Caco-2 (cell line): ENCODE data around the gene ZBTB26. TPM values are rescaled to one million over a fixed set of nuclear protein-coding genes. Genes with fewer than 3 reads are reported as not detected.

Experiments
- BruUV-seq: library from RNA; stranded (reverse); fragments of 400-500 nt; replicated peaks from 2 replicates; lab custom pipeline; 2021; lab: Mats Ljungman, UMichigan
- CTCF ChIA-PET: fragments of 300-600 bp; sonication (Branson Sonifier 250); formaldehyde crosslinking; loops from one replicate; lab custom pipeline; 2022; ENCODE audit warnings: antibody characterized with exemption; lab: Charles Lee
- POLR2A ChIA-PET: fragments of 300-600 bp; sonication (Branson Sonifier 250); formaldehyde crosslinking; loops from one replicate; lab custom pipeline; 2022; ENCODE audit warnings: antibody characterized with exemption; lab: Charles Lee
- DNase-seq, 2 experiments: peaks; one replicate each; pipeline versions ENCODE4 v3.0.0 to v3.0.0-alpha.2; 2020 to 2022
- H3K27me3 ChIP-seq: replicated peaks from 2 replicates; pipeline ENCODE4 v1.6.0; 2011; ENCODE audit warnings: low read length; ENCODE audit not compliant: control insufficient read depth, insufficient read depth
- H3K36me3 ChIP-seq: 2 replicates; pipeline ENCODE4 v1.5.1; 2011; ENCODE audit warnings: low read length; ENCODE audit not compliant: control insufficient read depth, insufficient read depth
- H3K4me1 ChIP-seq: fragments of 250-450 bp; sonication (Bioruptor Pico); 2 replicates; pipeline ENCODE4 v1.5.1; 2020; ENCODE audit warnings: mild to moderate bottlenecking
- H3K4me3 ChIP-seq: 2 replicates; pipeline ENCODE4 v1.5.1; 2011; ENCODE audit warnings: low read depth, mild to moderate bottlenecking, control low read depth, low read length
- H3K9me3 ChIP-seq: fragments of 250-450 bp; sonication (Bioruptor Pico); 2 replicates; pipeline ENCODE4 v1.5.1; 2020; ENCODE audit warnings: mild to moderate bottlenecking, moderate library complexity
- H3K27ac Mint-ChIP-seq: one replicate; pipeline ENCODE4 v1.8.0; 2022; ENCODE audit warnings: mixed read lengths; ENCODE audit not compliant: unreplicated experiment
- H3K27me3 Mint-ChIP-seq: one replicate; pipeline ENCODE4 v1.8.0; 2022; ENCODE audit warnings: mixed read lengths; ENCODE audit not compliant: insufficient read depth, unreplicated experiment
- H3K36me3 Mint-ChIP-seq: one replicate; pipeline ENCODE4 v1.8.0; 2022; ENCODE audit warnings: mild to moderate bottlenecking, mixed read lengths; ENCODE audit not compliant: insufficient read depth, unreplicated experiment
- H3K4me1 Mint-ChIP-seq: one replicate; pipeline ENCODE4 v1.8.0; 2022; ENCODE audit warnings: low read depth, mixed read lengths; ENCODE audit not compliant: unreplicated experiment
- H3K4me3 Mint-ChIP-seq: one replicate; pipeline ENCODE4 v1.8.0; 2022; ENCODE audit warnings: mild to moderate bottlenecking, moderate library complexity, mixed read lengths; ENCODE audit not compliant: unreplicated experiment
- H3K9me3 Mint-ChIP-seq: one replicate; pipeline ENCODE4 v1.8.0; 2022; ENCODE audit warnings: mixed read lengths; ENCODE audit not compliant: unreplicated experiment
- CTCF ChIP-seq, 2 experiments: fragments of 200-600 bp in 1 of 2; IDR thresholded peaks; 1 replicate in 1 of 2; 2 replicates in 1 of 2; pipeline versions ENCODE4 v1.5.1 to v1.8.0; 2011 to 2022; ENCODE audit warnings: antibody characterized with exemption in 1 of 2, control low read depth in 1 of 2, inconsistent platforms in 1 of 2, low read depth in 1 of 2, low read length in 1 of 2, mild to moderate bottlenecking in 1 of 2, moderate library complexity in 1 of 2; ENCODE audit not compliant: insufficient read depth in 1 of 2, severe bottlenecking in 1 of 2, unreplicated experiment in 1 of 2
- intact Hi-C: fragments of 100-400 bp; cut with micrococcal nuclease; formaldehyde crosslinking; loops from one replicate; pipeline ENCODE4 v1.10.0; 2022; ENCODE audit not compliant: unreplicated experiment
- total RNA-seq: library from RNA; stranded (reverse); gene quantifications from 2 replicates; pipeline ENCODE4 v1.2.3, GENCODE V29; 2022

ZBTB26 gene
- total RNA-seq, 1 experiment from 2014 or later = 8.7 TPM

GRCh38 chr9:122949696-122950095 lies 18.4 kb upstream of the ZBTB26 start:
- DNase-seq = no peak
- H3K4me1 Mint-ChIP-seq = peaks cover 22% of the 10 kb centered on the region
- no peaks in the 10 kb centered on the region for H3K27me3 Mint-ChIP-seq
- no peaks in the 10 kb centered on the region for H3K4me1 ChIP-seq
- ChIA-PET CTCF (no interaction called here), POLR2A (no interaction called here)
- intact Hi-C loops = no loop called here
- H3K4me3 Mint-ChIP-seq = no peak overlapping the region
- no peak overlapping the region for H3K27ac Mint-ChIP-seq
- H3K27me3 ChIP-seq = no peaks in the 10 kb centered on the region
- H3K36me3 ChIP-seq = no peaks in the 10 kb centered on the region
- no TSS peak for BruUV-seq
- TF ChIP-seq CTCF (IDR thresholded peaks at IDR 0.05; ENCODE audit: insufficient read depth in 1 of 2, low read depth in 1 of 2, low read length in 1 of 2, severe bottlenecking in 1 of 2, unreplicated experiment in 1 of 2) = no peak
- H3K9me3 Mint-ChIP-seq = no peaks in the 10 kb centered on the region
- H3K4me3 ChIP-seq = no peak overlapping the region
- peaks cover 10% of the 10 kb centered on the region for H3K36me3 Mint-ChIP-seq
- no peaks in the 10 kb centered on the region for H3K9me3 ChIP-seq

DNA sequence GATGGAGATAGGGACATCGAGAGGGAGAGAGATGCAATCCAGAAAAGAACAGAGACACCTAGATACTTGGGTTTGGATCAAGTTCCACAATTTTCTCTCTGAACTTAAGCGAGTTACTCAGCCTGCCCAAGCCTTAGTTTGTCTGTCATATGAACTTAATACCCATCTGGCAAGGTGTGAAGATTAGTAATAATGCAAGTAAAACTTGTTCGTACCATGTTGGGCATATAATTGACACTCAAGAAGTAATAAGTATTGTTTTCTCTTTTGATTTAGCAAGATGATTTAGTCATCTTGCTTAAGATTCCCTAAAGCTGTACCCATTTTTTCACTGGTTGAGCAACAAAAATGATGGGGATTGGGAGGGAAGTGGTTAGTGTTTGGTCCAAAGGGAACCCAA lies 17.0 kb upstream of the ZBTB26 start:
- ChIA-PET POLR2A (no interaction called here), CTCF (no interaction called here)
- no TSS peak for BruUV-seq
- H3K4me3 ChIP-seq = no peak overlapping the region
- H3K27me3 Mint-ChIP-seq = no peaks in the 10 kb centered on the region
- peaks cover 10% of the 10 kb centered on the region for H3K36me3 Mint-ChIP-seq
- TF ChIP-seq CTCF (IDR thresholded peaks at IDR 0.05; ENCODE audit: insufficient read depth in 1 of 2, low read depth in 1 of 2, low read length in 1 of 2, severe bottlenecking in 1 of 2, unreplicated experiment in 1 of 2) = no peak
- no peaks in the 10 kb centered on the region for H3K9me3 Mint-ChIP-seq
- H3K27ac Mint-ChIP-seq = no peak overlapping the region
- H3K36me3 ChIP-seq = peaks cover 1% of the 10 kb centered on the region; the same call in 1 of the 2 replicates
- H3K27me3 ChIP-seq = no peaks in the 10 kb centered on the region
- no peaks in the 10 kb centered on the region for H3K4me1 ChIP-seq
- intact Hi-C loops = no loop called here
- no peaks in the 10 kb centered on the region for H3K9me3 ChIP-seq
- DNase-seq = no peak
- H3K4me3 Mint-ChIP-seq = no peak overlapping the region
- peaks cover 14% of the 10 kb centered on the region for H3K4me1 Mint-ChIP-seq

GRCh38 chr9:122946461-122947005 lies 15.2 kb upstream of the ZBTB26 start:
- no peaks in the 10 kb centered on the region for H3K9me3 ChIP-seq
- H3K4me1 ChIP-seq = peaks cover 4% of the 10 kb centered on the region; the same call in 1 of the 2 replicates
- no peaks in the 10 kb centered on the region for H3K27me3 Mint-ChIP-seq
- no peaks in the 10 kb centered on the region for H3K27me3 ChIP-seq
- H3K36me3 Mint-ChIP-seq = peaks cover 19% of the 10 kb centered on the region
- ChIA-PET CTCF (no interaction called here), POLR2A (no interaction called here)
- peaks cover 22% of the 10 kb centered on the region for H3K4me1 Mint-ChIP-seq
- DNase-seq = no peak
- peaks cover 1% of the 10 kb centered on the region; the same call in 1 of the 2 replicates for H3K36me3 ChIP-seq
- BruUV-seq = no TSS peak
- TF ChIP-seq CTCF (IDR thresholded peaks at IDR 0.05; ENCODE audit: insufficient read depth in 1 of 2, low read depth in 1 of 2, low read length in 1 of 2, severe bottlenecking in 1 of 2, unreplicated experiment in 1 of 2) = no peak
- no peaks in the 10 kb centered on the region for H3K9me3 Mint-ChIP-seq
- H3K4me3 Mint-ChIP-seq = no peak overlapping the region
- H3K27ac Mint-ChIP-seq = no peak overlapping the region
- intact Hi-C loops = no loop called here
- H3K4me3 ChIP-seq = no peak overlapping the region
